Measurements from ENCODE around the gene SPATA19. TPM values are rescaled to one million over a fixed set of nuclear protein-coding genes. Genes with fewer than 3 reads are reported as not detected.

The SPATA19 gene
- total RNA-seq, 2 experiments from 2014 or later = not detected

GRCh38 chr11:133833898-133834681 is 11.2 kb downstream of the SPATA19 start:
- H3K79me2 ChIP-seq (ENCODE audit: insufficient read depth, low read depth, low read length) = no peaks in the 10 kb centered on the region
- H3K9me2 ChIP-seq (ENCODE audit: insufficient read depth, low read length) = no peaks in the 10 kb centered on the region
- no peak overlapping the region for H3K4me2 ChIP-seq (ENCODE audit: low read length)
- no peaks in the 10 kb centered on the region for H3K4me1 ChIP-seq (ENCODE audit: insufficient read depth, low read length, poor library complexity, severe bottlenecking)
- ChIA-PET POLR2A (no interaction called here), CTCF (ENCODE audit: unreplicated experiment) (no interaction called here)
- no peak for DNase-seq (ENCODE audit: low spot score)
- no peaks in the 10 kb centered on the region for H3K9me3 ChIP-seq (ENCODE audit: low read length)
- H3K27ac ChIP-seq (ENCODE audit: low read depth, low read length, poor library complexity, severe bottlenecking) = no peak overlapping the region
- no TSS peak for BruUV-seq (replicated peaks)
- no peaks in the 10 kb centered on the region for H3K36me3 ChIP-seq (ENCODE audit: insufficient read depth, low read length)
- no peaks in the 10 kb centered on the region for H4K20me1 ChIP-seq (ENCODE audit: insufficient read depth, low read length)
- no peak overlapping the region for H2AFZ ChIP-seq (ENCODE audit: low read length)
- TF ChIP-seq CTCF (conservative IDR thresholded peaks at IDR 0.05; ENCODE audit: low read length) = no peak
- no peak for TF ChIP-seq EZH2phosphoT487 (IDR thresholded peaks at IDR 0.05; ENCODE audit: borderline replicate concordance, low read depth, low read length)
- intact Hi-C loops (cut with micrococcal nuclease; ENCODE audit: unreplicated experiment) = no loop called here
- H3K4me3 ChIP-seq (ENCODE audit: low read depth, low read length, poor library complexity, severe bottlenecking) = no peak overlapping the region

GRCh38 chr11:133832991-133833897 is 12.1 kb downstream of the SPATA19 start:
- no peaks in the 10 kb centered on the region for H3K9me2 ChIP-seq (ENCODE audit: insufficient read depth, low read length)
- no peaks in the 10 kb centered on the region for H4K20me1 ChIP-seq (ENCODE audit: insufficient read depth, low read length)
- DNase-seq (ENCODE audit: low spot score) = no peak
- no peaks in the 10 kb centered on the region for H3K79me2 ChIP-seq (ENCODE audit: insufficient read depth, low read depth, low read length)
- H3K4me3 ChIP-seq (ENCODE audit: low read depth, low read length, poor library complexity, severe bottlenecking) = no peak overlapping the region
- no peak overlapping the region for H3K27ac ChIP-seq (ENCODE audit: low read depth, low read length, poor library complexity, severe bottlenecking)
- POLR2A ChIA-PET = no interaction called here
- H3K9me3 ChIP-seq (ENCODE audit: low read length) = no peaks in the 10 kb centered on the region
- CTCF ChIA-PET (ENCODE audit: unreplicated experiment) = no interaction called here
- no TSS peak for BruUV-seq (replicated peaks)
- intact Hi-C loops (cut with micrococcal nuclease; ENCODE audit: unreplicated experiment) = no loop called here
- no peaks in the 10 kb centered on the region for H3K4me1 ChIP-seq (ENCODE audit: insufficient read depth, low read length, poor library complexity, severe bottlenecking)
- H3K4me2 ChIP-seq (ENCODE audit: low read length) = no peak overlapping the region
- H2AFZ ChIP-seq (ENCODE audit: low read length) = no peak overlapping the region
- H3K36me3 ChIP-seq (ENCODE audit: insufficient read depth, low read length) = no peaks in the 10 kb centered on the region
- TF ChIP-seq CTCF (conservative IDR thresholded peaks at IDR 0.05; ENCODE audit: low read length) (no peak), EZH2phosphoT487 (IDR thresholded peaks at IDR 0.05; ENCODE audit: borderline replicate concordance, low read depth, low read length) (no peak)
